SK-N-SH (cell line): ENCODE results near the gene TMTC2.

ENCODE experiments used
- POLR2AphosphoS5 ChIP-seq: IDR thresholded peaks from 2 replicates; pipeline ENCODE4 v1.6.1; 2012; ENCODE audit warnings: low read depth, low read length
- SMC3 ChIP-seq: IDR thresholded peaks from 2 replicates; pipeline ENCODE4 v1.6.1; 2012; ENCODE audit warnings: low read depth, low read length, improper control_type of control experiment
- TAF1 ChIP-seq: IDR thresholded peaks from 2 replicates; pipeline ENCODE4 v1.6.1; 2012; ENCODE audit warnings: low read depth, mild to moderate bottlenecking, low read length, moderate library complexity, borderline replicate concordance
- YY1 ChIP-seq: IDR thresholded peaks from 2 replicates; pipeline ENCODE4 v1.4.0; 2012; ENCODE audit warnings: low read depth, mild to moderate bottlenecking
- TF ChIP-seq, protein P1 (sequence below): fragments of 200-600 bp; sonication (generic); IDR thresholded peaks from 2 replicates; pipeline ENCODE4 v1.6.1; 2017; ENCODE audit warnings: antibody characterized with exemption, mild to moderate bottlenecking, moderate library complexity

DNA sequence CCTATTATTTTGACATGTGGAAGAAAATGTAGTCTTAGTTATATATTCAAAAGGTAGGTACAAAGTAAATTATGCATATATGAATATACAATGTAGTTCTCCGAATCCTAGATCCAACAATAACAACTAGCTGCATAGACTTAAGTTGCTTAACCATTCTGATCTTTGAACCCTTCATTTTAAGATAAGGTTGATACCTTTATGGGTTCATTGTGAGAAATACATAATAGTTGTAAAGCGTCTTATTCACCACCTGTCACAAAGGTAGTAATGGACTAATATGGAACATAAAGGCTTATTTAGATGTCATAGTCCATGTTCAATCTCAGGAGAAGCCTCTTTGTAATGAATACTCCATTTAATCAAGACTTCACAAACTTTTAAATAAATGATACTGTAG, 263.6 kb downstream of the TMTC2 start:
- TF ChIP-seq, protein P1, sequence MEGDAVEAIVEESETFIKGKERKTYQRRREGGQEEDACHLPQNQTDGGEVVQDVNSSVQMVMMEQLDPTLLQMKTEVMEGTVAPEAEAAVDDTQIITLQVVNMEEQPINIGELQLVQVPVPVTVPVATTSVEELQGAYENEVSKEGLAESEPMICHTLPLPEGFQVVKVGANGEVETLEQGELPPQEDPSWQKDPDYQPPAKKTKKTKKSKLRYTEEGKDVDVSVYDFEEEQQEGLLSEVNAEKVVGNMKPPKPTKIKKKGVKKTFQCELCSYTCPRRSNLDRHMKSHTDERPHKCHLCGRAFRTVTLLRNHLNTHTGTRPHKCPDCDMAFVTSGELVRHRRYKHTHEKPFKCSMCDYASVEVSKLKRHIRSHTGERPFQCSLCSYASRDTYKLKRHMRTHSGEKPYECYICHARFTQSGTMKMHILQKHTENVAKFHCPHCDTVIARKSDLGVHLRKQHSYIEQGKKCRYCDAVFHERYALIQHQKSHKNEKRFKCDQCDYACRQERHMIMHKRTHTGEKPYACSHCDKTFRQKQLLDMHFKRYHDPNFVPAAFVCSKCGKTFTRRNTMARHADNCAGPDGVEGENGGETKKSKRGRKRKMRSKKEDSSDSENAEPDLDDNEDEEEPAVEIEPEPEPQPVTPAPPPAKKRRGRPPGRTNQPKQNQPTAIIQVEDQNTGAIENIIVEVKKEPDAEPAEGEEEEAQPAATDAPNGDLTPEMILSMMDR, result no peak
- no peak for TF ChIP-seq YY1
- TF ChIP-seq POLR2AphosphoS5, result no peak
- TF ChIP-seq TAF1, result no peak
- no peak for TF ChIP-seq SMC3
